GM21367 (cell line): ENCODE data around the gene DIAPH3.

Source experiments
- ATAC-seq: cut with Tn5 transposase; IDR thresholded peaks from one replicate; pipeline ENCODE4 v1.9.1; 2021; ENCODE audit not compliant: unreplicated experiment

Gene DIAPH3

DNA sequence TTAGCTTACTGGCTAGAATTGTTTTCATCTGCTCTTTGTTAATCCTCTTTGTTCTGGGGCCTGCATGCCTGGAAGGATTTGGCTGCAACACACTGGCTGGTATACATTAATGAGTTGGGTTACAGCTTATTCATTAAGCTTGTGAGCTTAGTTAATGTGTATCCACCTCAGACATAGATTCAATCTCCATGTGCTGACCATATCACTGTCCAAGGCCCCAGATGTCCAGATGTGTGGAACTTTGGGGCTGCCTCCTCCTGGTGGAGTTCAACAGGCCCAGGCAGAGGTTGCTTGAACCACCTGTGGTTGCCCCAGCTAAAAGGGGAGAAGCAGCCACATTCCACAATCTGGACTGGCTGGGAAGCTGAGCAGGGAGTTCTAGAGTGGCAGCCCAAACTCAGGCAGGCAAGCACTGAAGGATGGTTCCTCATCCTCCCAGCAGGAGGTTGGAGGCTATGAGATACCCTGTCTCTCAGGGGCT lies 5.4 kb downstream of the DIAPH3 start:
- no peak for ATAC-seq

DNA sequence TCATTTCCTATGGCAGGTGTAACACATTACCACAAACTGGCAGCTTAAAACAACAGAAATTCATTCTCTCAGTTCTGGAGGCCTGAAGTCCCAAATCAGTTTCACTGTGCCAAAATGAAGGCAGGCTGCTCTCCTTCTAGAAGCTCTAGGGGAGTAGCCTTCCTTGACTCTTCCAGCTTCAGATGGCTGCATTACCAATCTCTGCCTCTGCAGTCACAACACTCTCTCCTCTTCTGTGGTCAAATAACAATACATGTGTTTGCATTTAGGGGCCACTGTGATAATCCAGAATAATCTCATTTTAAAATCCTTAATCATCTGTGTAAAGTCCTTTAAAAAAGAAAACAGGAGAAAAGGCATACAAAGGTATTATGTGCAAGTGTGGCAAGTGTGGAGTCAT lies 7.8 kb downstream of the DIAPH3 start:
- ATAC-seq = peak; percentile 48

DNA sequence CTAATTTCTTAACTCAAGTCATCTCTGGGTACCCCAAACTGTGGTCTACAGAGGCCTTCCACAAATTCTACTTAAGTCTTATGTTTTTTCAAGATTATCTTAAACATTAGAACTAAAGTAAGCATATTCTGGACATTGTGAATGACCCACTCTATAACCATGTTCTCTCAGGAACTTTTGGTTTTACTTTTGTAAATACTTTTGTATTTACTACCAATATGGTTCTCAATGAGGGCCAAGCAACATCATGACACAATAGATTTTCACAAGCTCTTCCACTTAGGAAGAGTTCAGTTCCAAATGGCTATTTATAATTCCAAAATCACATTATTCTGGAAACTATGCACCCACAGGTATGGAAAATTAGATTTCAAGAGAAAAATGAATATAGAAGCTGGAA lies 10.8 kb downstream of the DIAPH3 start:
- no peak for ATAC-seq

DNA sequence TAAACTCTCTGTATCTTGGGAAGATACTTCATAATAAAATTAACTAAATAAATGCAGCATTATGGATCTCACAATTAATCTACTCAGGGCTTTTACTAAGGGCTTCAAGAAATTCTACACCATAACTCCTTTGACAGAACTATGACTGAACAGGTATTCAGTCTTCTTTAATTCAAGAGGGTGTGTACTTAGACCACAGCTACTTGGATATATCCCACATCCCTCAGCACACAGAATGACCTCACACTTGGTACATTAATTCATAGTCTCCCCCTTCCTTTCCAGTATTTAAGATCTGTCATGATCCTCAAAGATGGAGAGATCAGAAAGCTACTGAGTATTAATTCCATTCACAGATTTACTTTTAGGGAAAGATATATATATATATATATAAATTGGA lies 11.6 kb downstream of the DIAPH3 start:
- ATAC-seq = no peak

DNA sequence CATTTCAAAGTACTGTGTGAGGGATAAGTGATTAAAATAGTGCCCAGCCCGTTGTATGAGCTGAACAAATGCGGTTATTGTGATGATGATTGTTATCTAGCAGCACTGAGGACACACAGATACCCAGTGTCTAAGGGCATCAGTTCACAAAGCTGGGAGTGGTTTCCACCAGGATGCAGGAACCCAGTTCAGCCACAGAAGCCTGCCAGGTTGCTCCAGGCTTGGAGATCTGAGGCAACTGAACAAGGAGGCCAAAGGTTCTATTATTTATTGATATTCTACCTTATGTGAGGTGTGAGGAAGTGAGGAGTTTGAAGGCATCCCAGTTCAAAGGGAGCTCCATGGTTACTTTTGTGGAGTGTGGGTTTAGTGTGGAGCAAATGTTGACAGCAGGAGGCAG lies 13.2 kb downstream of the DIAPH3 start:
- no peak for ATAC-seq

DNA sequence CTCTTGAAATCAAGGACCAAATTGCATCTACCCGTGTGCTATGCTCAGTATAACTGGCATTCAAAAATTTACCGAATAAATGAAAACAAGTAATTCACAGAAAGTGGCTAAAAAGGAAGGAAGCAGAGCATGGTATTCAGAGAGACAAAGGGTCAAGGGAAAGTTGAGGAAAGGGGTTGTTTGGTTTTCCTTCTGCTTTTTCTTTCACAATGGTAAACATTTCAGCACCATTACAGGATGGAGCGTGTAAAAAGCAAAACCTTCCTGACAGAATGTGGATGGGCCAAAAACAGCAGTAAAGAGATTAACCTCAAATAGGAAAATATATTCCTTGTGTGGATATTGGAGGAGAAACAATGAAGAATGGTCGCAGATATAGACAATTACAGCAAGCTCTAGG lies 14.8 kb downstream of the DIAPH3 start:
- ATAC-seq = no peak

DNA sequence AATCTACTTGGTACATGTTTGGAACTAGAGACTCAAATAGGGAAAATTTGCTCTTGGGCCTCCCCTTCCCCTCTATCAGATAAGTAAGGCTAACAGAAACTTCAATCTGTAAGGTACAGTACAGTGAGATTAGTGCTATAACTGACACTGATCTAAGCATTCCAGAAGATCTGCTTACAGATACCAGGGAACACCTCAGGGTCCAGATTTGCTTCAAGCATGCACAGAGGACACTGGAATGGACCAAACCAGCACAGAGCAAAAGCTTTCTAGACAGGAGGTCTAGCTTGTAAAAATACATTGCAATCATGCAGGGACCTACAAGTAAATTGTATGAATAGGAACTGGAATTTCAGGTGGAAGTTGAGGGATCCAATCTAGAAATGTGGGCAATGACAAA lies 16.4 kb downstream of the DIAPH3 start:
- ATAC-seq = no peak

DNA sequence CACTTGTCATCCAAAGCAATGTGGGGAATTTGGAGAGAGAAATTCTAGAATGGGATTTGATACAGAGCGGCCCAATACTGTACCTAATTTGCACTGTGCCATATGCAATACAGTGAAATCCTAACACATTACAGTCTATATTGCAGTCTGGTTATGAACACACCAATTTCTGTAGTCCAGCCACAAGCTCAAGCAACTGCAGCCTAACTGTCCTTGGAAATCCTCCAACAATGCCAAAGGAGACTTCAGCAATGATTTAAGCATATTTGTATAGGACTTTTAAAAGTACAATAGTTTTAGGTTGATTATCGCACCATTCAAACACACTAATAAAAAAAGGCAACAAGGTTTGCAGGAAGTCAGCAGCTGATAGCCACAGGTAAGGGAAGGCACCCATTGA lies 17.3 kb downstream of the DIAPH3 start:
- no peak for ATAC-seq

DNA sequence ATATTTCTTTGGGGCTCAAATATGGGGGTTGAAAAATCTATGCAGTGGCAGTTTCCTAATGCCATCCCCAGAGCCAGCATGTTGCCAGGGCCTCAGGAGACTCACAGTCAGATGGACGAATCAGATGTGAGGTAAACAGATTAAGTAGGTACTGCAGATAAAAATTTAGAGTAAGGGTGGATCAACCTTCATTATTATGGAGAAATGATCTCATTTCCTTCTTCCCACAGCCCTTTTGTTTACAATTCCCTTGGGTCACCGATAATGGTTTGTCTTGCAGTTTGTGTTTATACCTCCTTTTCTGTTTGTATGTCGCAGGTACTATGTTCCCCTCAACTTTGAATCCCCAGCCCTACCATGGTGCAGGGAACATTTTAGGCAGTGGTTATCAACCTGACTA lies 20.0 kb downstream of the DIAPH3 start:
- no peak for ATAC-seq

DNA sequence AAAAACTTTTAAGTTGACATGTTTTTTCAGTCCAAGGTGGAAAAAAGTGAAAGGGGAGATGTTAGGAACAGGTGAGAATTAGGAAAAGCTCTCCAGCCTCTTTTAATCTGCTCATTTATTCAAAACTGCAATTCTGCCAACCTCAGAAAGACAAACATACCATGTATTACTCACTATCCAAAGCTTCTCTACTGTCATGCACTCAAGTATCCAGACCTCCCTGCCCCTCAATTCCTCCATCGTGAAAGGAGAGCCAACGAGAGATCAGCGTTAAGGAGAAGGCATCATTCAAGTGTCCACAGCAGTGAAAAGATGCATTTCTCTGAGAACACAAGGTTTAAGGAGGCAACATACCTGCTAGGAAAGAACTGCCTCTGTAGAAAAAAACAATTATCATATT lies 24.5 kb downstream of the DIAPH3 start:
- ATAC-seq = no peak

DNA sequence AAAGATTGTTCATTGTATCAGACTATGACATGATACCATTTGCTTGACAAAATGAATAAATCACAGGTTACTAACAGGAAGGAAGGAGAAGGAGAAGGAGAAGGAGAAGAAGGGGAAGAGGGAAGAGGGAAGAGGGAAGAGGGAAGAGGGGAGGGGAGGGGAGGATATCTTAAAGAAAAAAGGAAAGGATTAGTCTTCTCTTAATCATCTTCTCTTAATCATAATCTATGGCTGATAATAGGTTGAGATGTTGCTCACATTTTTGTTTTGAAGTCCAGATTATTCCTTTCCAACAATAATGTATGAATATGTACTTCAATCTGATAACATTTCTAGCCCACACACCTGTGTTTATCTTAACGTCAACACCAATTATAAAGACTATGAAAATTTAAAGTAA lies 25.1 kb downstream of the DIAPH3 start:
- no peak for ATAC-seq

DNA sequence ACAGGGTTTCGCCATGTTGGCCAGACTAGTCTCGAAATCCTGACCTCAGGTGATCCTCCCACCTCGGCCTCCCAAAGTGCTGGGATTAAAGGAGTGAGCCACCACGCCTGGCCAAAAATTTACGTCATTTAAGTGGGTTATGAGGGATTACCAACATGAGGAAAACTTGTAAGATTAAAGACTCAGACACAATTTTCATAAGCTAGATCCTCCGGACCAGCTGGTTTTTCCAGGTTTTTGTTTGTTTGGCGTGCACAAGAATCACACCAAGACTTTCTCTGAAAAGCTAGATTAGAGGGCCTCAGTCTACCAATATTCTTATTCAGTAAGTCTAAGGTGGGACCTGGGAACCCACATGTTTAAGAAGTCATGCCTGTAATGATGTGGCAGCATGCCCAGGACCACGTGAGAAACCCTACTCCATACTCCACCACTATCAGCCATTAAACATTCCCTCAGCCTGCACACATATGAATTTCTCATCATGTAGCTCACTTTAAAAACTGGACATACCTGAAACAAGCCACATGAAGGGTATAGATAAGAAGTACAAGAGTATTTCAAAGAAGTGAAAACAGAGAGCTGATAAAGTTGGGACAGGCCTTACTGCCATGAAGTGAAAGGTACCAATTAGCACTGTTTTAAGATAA lies 25.7 kb downstream of the DIAPH3 start:
- ATAC-seq = no peak

DNA sequence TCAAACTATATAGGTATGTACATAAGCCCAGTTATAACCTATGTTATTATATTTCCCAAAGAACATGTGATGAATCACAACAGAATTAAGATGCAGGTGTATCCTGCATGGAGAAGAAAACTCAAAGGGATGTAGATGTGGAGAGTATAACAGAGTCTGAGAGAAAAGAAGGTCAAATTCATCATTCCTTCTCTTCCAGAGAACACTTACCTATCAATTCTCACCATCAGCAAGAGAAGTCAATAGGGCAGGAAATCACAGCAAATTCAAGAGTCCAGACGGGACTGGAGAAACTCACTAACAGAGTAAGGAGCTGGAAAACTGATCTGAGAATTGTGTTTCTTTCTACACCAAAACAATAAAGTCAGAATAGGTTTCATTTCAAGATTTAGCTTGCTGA lies 28.4 kb downstream of the DIAPH3 start:
- ATAC-seq = no peak

DNA sequence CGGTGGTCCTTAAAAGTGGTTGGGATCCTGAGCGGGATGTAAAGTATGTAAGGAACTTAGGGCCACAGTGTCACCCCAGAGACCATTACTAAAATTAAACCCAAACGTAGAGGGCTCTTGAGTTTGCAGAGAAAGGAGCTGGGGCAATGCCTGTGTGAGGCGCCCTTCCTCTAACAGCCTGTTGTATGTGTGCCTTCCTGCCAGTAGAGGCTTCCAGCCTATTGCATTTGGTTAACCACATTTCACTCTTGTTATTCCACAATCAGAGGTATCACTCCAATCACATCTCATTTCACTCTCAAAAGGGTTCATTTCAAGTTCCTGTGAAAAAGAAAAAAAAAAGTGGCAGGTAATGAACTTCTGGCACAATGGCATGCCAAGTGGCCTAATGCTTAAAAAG lies 29.4 kb downstream of the DIAPH3 start:
- peak; percentile 66 for ATAC-seq

DNA sequence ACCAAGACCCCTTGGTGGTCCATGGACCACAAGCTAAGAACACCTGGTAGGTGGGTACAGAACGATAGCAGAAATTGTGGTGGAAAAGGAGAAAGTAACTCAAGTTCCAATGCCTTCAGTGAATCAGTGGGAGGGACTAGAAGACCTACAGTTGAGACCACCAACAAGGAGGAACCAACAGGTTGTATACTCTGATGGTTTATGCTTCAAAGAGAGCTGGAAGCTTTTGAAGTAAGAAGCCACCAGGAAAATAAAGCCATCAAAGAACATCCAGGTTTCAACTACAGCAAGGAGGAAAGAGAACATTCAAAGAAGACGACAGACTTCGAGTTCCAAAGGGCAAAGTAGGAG lies 42.4 kb downstream of the DIAPH3 start:
- ATAC-seq = no peak

DNA sequence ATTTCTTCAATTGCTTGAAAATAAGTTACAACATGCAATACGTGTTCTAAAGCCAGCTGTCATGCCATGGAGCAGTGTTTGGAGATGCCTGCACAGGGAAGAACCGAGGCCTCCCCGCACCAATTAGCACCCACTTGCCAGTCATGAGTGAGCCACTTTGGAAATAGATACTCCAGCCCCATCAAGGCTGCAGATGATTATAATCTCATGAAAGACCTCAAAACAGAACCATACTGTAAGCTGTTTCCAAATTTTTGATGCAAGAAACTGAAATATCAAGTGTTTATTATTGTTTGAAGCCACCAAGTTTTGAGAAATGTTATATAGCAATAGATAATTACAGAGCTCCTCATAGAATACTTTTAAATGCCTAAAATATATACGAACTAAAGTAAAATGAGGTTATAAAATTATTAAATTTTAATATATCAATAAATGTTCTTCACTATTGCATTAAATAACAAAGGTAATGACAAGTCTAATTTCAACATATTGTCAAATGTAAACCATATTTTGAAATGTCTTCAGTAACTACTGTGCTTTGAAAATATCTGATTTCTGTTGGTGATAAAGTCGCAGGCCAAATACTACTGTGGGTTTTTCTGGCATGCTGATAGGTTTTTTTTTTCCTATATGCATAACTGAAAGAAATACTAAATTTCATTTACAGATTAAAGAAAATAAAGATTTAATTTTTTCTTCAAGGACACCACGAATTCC lies 43.0 kb downstream of the DIAPH3 start:
- ATAC-seq = no peak

DNA sequence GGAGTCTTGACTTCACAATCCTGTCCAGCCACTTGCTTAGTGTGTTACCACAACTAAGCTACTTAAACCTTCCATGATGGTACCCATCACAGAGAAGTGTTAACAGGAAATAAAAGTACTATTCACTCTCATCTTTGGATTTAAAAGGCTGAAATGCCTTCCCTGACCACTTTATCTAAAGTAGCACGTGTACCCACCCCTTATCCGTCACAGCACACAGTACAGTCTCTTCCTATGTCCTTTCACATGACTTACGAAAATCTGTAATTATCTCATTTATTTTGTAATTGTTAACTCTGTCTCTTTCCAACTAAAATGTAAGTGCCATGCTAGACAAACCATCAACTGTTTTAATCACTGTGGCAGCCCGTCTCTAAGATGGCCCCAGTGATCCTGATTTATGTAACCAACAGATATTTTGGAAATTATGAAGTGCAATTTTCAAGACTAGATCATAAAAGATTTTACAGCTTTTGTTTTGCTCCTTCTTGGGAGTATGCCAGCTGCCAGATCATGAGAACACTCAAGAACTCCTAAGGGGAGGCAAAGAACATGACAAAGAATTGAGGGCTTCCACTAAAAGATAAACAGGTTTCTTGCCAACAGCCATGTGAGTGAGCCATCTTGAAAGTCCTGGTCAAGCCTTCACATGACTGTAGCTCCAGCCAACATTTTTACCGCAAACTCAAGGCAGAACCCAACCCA lies 44.9 kb downstream of the DIAPH3 start:
- ATAC-seq = no peak

DNA sequence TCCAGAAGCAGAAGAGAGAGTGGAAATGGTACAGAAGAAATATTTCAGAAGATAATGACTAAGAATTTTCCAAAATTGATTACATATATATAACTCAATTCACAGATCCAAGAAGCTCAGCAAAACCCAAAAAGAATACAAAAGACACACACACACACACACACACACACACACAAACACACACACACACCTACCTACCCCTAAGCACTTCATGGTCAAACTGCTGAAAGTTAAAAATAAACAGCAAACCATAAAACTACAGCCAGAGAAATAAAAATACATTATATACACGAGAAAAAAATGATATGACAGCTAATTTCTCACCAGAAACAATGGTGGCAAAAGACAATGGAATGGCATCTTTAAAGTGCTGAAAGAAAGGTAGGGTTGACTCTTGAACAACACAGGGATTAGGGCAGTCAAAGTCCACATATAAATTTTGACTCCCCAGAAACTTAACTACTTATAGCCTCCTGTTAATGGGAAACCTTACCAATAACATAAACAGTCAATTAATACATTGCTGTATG lies 49.2 kb downstream of the DIAPH3 start:
- no peak for ATAC-seq

DNA sequence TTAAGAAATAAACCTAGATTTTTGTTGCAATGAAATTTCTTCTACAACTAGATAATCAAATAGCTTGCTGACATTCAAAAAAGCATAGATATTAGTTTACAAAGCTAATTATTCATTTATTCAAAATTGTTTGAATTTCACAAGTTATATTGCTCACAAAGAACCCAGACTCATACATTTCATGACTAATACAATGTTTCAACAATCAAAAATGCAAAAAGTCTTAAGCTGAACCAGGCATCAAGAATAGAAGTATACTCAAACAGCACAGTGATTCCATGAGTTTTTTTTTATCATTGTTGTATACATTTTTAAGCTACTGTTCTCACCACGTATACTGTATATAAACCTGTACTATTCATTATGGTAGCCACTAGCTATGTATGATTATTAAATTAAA lies 51.0 kb downstream of the DIAPH3 start:
- no peak for ATAC-seq

DNA sequence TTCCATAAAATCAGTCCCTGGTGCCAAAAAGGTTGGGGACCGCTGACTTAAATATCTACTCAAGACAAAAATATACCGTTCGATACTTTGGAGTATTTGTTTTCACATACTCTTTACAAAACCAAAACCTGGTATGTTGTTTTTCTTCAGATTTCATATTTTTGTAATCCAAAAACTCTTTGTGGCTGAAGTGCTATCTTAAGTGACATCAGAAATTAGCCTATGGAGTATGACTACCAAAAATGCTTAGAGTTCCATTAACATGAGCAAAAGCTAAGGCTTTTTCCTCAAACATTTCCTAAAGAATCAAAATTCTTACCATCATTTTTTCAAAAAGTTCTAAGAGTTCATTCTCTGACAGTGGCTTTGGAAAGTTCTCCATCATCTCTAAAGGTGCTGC lies 52.0 kb downstream of the DIAPH3 start:
- ATAC-seq = no peak

DNA sequence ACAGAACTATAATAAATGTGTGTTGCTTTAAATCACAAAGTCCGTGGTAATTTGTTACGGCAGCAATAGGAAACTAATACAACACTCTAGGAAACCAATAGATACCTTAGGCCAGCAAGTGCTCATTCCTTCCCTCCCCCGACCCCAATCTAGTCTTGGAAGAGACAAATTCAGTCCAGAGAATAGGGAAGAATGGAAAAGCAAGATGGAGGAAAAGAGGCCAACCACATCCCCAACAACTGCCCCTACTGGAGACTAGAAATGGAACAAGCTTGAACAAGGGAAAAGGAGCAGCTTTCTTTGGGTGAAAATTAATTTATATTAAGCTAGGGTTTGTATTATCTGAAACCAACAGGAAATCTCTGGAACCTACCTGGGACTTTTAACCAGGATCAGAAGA lies 54.4 kb downstream of the DIAPH3 start:
- no peak for ATAC-seq

DNA sequence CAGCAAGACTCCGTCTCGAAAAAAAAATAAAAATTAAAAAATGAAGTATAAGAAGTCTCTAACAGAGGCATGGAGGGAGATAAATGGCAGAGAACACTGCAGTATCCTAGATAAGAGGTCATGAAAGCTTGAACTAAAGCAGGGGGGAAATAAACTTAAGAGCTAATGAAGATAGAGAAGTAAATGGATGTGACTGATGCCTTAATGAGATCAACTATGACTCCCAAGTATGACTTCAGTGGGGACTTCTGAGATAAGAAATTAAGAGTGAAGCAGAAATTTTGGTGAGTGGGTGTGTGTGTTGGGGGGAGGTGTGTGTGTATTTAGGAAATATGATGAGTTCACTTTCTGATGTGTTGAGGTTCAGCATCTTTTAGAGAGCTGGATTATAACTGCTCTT lies 55.1 kb downstream of the DIAPH3 start:
- no peak for ATAC-seq
